ENCODE results near the gene PRSS53.

- peak; percentile 61 for TF ChIP-seq POLR2A (IDR thresholded peaks at IDR 0.05)
- TF ChIP-seq POLR2AphosphoS5 (IDR thresholded peaks at IDR 0.05), result peak; percentile 95
- no peak for TF ChIP-seq CTCF (IDR thresholded peaks at IDR 0.05)
These were observed 54.8 kb downstream of the PRSS53 start for GRCh38 chr16:31033709-31034492.
